GM12878 (cell line): ENCODE measurements around the gene SLC22A4. TPM values are rescaled to one million over a fixed set of nuclear protein-coding genes. Genes with fewer than 3 reads are reported as not detected.

Experiments
- ATF2 ChIP-seq: IDR thresholded peaks from 2 replicates; pipeline ENCODE4 v1.6.1; 2012; ENCODE audit warnings: low read length, inconsistent platforms
- ATF3 ChIP-seq: IDR thresholded peaks from 2 replicates; pipeline ENCODE4 v1.6.1; 2011; ENCODE audit warnings: low read depth, mild to moderate bottlenecking, low read length, moderate library complexity, borderline replicate concordance; ENCODE audit errors: extremely low read depth
- BCLAF1 ChIP-seq: fragments of 450-650 bp; IDR thresholded peaks from 2 replicates; pipeline ENCODE4 v1.6.1; 2017; ENCODE audit warnings: antibody characterized with exemption, mild to moderate bottlenecking, moderate library complexity
- BRCA1 ChIP-seq: IDR thresholded peaks from 2 replicates; pipeline ENCODE4 v1.6.1; 2011; ENCODE audit warnings: low read depth, low read length, improper control_type of control experiment
- CBFB ChIP-seq: IDR thresholded peaks from 2 replicates; pipeline ENCODE4 v1.6.1; 2016; ENCODE audit warnings: antibody characterized with exemption, low read depth
- CTCF ChIP-seq, 3 experiments: IDR thresholded peaks in 2 of 3; conservative IDR thresholded peaks in 1 of 3; 2 replicates each; pipeline ENCODE4 v1.5.1; 2011; ENCODE audit warnings: low read depth in 3 of 3, low read length in 3 of 3, mild to moderate bottlenecking in 3 of 3, control low read depth in 2 of 3, moderate library complexity in 2 of 3, inconsistent platforms in 1 of 3, mixed read lengths in 1 of 3; ENCODE audit not compliant: control insufficient read depth in 2 of 3, insufficient read depth in 1 of 3; ENCODE audit errors: extremely low read depth in 1 of 3
- IKZF1 ChIP-seq: fragments of 450-650 bp; conservative IDR thresholded peaks from 2 replicates; pipeline ENCODE4 v1.6.1; 2017; ENCODE audit warnings: antibody characterized with exemption, mild to moderate bottlenecking
- KAT2A ChIP-seq: conservative IDR thresholded peaks from 2 replicates; pipeline ENCODE4 v1.6.1; 2011; ENCODE audit warnings: low read depth, low read length; ENCODE audit not compliant: control insufficient read depth
- MYB ChIP-seq: fragments of 150-350 bp; IDR thresholded peaks from 2 replicates; pipeline ENCODE4 v1.6.1; 2014; ENCODE audit warnings: mild to moderate bottlenecking, low read depth, low read length, borderline replicate concordance
- NR2C2 ChIP-seq: IDR thresholded peaks from 2 replicates; pipeline ENCODE4 v1.6.1; 2011; ENCODE audit warnings: borderline replicate concordance, low read depth; ENCODE audit not compliant: control insufficient read depth, insufficient read length
- PBX3 ChIP-seq: IDR thresholded peaks from 2 replicates; pipeline ENCODE4 v1.6.1; 2011; ENCODE audit warnings: mild to moderate bottlenecking, low read depth, low read length, moderate library complexity; ENCODE audit not compliant: insufficient replicate concordance
- SPI1 ChIP-seq: IDR thresholded peaks from 2 replicates; pipeline ENCODE4 v1.6.1; 2011; ENCODE audit warnings: low read depth, mild to moderate bottlenecking, low read length, moderate library complexity, borderline replicate concordance; ENCODE audit not compliant: insufficient read depth
- TARDBP ChIP-seq: IDR thresholded peaks from 2 replicates; pipeline ENCODE4 v1.6.1; 2016; ENCODE audit warnings: borderline replicate concordance
- TCF3 ChIP-seq: IDR thresholded peaks from 2 replicates; pipeline ENCODE4 v1.6.1; 2012; ENCODE audit warnings: low read depth, mild to moderate bottlenecking, low read length, borderline replicate concordance; ENCODE audit not compliant: insufficient read depth
- ZNF592 ChIP-seq: fragments of 450-650 bp; IDR thresholded peaks from 2 replicates; pipeline ENCODE4 v1.6.1; 2017; ENCODE audit warnings: mild to moderate bottlenecking, moderate library complexity
- polyA plus RNA-seq, 11 experiments: library from polyadenylated mRNA; depleted of rRNA in 4 of 11; unstranded in 6 of 11; stranded (reverse) in 5 of 11; fragments of >200 nt; fragmentation: Nextera tagmentation in 4 of 11; fragmentation: Illumina TruSeq in 1 of 11; extraction: Ambion mirVana in 4 of 11; extraction: Trizol in 1 of 11; gene quantifications; 1 replicate in 1 of 11; 2 replicates in 10 of 11; pipeline versions ENCODE4 v1.2.1 to v1.2.3, GENCODE V29; 2011 to 2016; ENCODE audit warnings: inconsistent platforms in 2 of 11, missing spikeins in 2 of 11, low read depth in 1 of 11
- total RNA-seq, 4 experiments: library from RNA; depleted of rRNA in 3 of 4; stranded (reverse); fragments of >200 nt in 3 of 4; fragmentation: Illumina TruSeq in 1 of 4; extraction: Trizol in 1 of 4; gene quantifications; 2 replicates each; pipeline versions ENCODE4 v1.2.1 to v1.2.3, GENCODE V29; 2013 to 2021

SLC22A4 gene
- total and polyA plus RNA-seq, 10 of the 15 experiments (the other 5 are each of a cell fraction or from before 2014, with no cell fraction given), result 0.04 to 0.61 (median 0.10) TPM; not detected in 2

GRCh38 chr5:132267931-132268768 lies 26.0 kb upstream of the SLC22A4 start (continued):
- no peak for TF ChIP-seq BCLAF1
- TF ChIP-seq CTCF (IDR thresholded peaks at IDR 0.05 in 2 of 3, conservative IDR thresholded peaks at IDR 0.05 in 1 of 3; ENCODE audit: control insufficient read depth in 2 of 3, extremely low read depth in 1 of 3, insufficient read depth in 1 of 3, low read depth in 3 of 3, low read length in 3 of 3), result no peak
- no peak for TF ChIP-seq TCF3
- no peak for TF ChIP-seq KAT2A
- TF ChIP-seq SPI1, result no peak
- no peak for TF ChIP-seq NR2C2
- no peak; the same call in 1 of the 2 replicates for TF ChIP-seq IKZF1
- TF ChIP-seq CBFB, result no peak
- TF ChIP-seq PBX3, result no peak
- no peak for TF ChIP-seq ATF3
- no peak for TF ChIP-seq ATF2
- peak; percentile 48; the same call in 1 of the 2 replicates for TF ChIP-seq ZNF592
- TF ChIP-seq TARDBP, result no peak
- no peak for TF ChIP-seq BRCA1
- no peak for TF ChIP-seq MYB
